ENCODE measurements around the gene ADAM10. TPM values are rescaled to one million over a fixed set of nuclear protein-coding genes. Genes with fewer than 3 reads are reported as not detected.

Gene ADAM10
- polyA plus RNA-seq, 1 donor = 264 TPM

Other genes with a start within 250 kb of the ADAM10 start
- 31.1 TPM for gene MINDY2, start 21.6 kb upstream of the ADAM10 start, polyA plus RNA-seq (ENCODE audit: insufficient read length)
- 183 TPM for gene SLTM, start 184.0 kb upstream of the ADAM10 start, polyA plus RNA-seq (ENCODE audit: insufficient read length)
- gene RNF111, start 238.0 kb upstream of the ADAM10 start, polyA plus RNA-seq (ENCODE audit: insufficient read length) = 42.1 TPM